Right lung (tissue), 5 donors: ENCODE data around the gene FBRSL1. TPM values are rescaled to one million over a fixed set of nuclear protein-coding genes. Genes with fewer than 3 reads are reported as not detected.

ENCODE experiments used
- DNase-seq, 2 donors: peaks; one replicate each; pipeline ENCODE4 v3.0.0-alpha.2; 2013
- polyA plus RNA-seq, 5 donors: library from polyadenylated mRNA; unstranded; fragments of 120-200 nt; gene quantifications; one replicate each; pipeline versions ENCODE4 v1.2.1 to v1.2.3, GENCODE V29; 2013; ENCODE audit warnings: inconsistent platforms in 1 of 5, low replicate concordance in 1 of 5; ENCODE audit not compliant: insufficient read length in 5 of 5, insufficient read depth in 1 of 5

Gene FBRSL1
- polyA plus RNA-seq, 5 donors = 42.3 to 141 (median 97.3) TPM

- no peak for DNase-seq
Measured at GRCh38 chr12:132555686-132556085, 65.7 kb downstream of the FBRSL1 start.

- no peak for DNase-seq
Measured at GRCh38 chr12:132556216-132556615, 66.3 kb downstream of the FBRSL1 start.

GRCh38 chr12:132556801-132557200 lies 66.8 kb downstream of the FBRSL1 start:
- DNase-seq = no peak

GRCh38 chr12:132557291-132558015 lies 67.5 kb downstream of the FBRSL1 start:
- DNase-seq = no peak

- no peak for DNase-seq
Measured at GRCh38 chr12:132558042-132558856, 68.3 kb downstream of the FBRSL1 start.

GRCh38 chr12:132558861-132559623 lies 69.1 kb downstream of the FBRSL1 start:
- no peak for DNase-seq

GRCh38 chr12:132559652-132560363 lies 69.9 kb downstream of the FBRSL1 start:
- DNase-seq = peak; percentile 56 to 60

GRCh38 chr12:132560364-132560613 lies 70.3 kb downstream of the FBRSL1 start:
- DNase-seq = no peak

- DNase-seq = peak; percentile 56 to 58
Measured at GRCh38 chr12:132560614-132561426, 70.9 kb downstream of the FBRSL1 start.

Other genes with a start within 250 kb of the FBRSL1 start
- gene GALNT9, start 160.6 kb upstream of the FBRSL1 start, polyA plus RNA-seq = 1 to 10 TPM; 1.9 to 4.2 (median 3.0) TPM
- gene LRCOL1, start 120.4 kb downstream of the FBRSL1 start, polyA plus RNA-seq = 1 to 10 TPM in 3 of 5 donors, under 1 TPM in 2; 0.74 to 2.2 (median 1.3) TPM
- 10 to 100 TPM in 1 of 5 donors, 1 to 10 TPM in 4; 3.3 to 10.8 (median 4.9) TPM for gene P2RX2, start 128.6 kb downstream of the FBRSL1 start, polyA plus RNA-seq
- gene POLE, start 197.2 kb downstream of the FBRSL1 start, polyA plus RNA-seq = 10 to 100 TPM; 43.0 to 56.1 (median 50.5) TPM
- 10 to 100 TPM; 36.6 to 53.8 (median 41.9) TPM for gene PXMP2, start 197.4 kb downstream of the FBRSL1 start, polyA plus RNA-seq
- 10 to 100 TPM; 11.4 to 22.0 (median 15.0) TPM for gene PGAM5, start 220.7 kb downstream of the FBRSL1 start, polyA plus RNA-seq